Cardiac muscle cell (in vitro differentiated cells and primary cell): ENCODE measurements around the gene CALHM3. TPM values are rescaled to one million over a fixed set of nuclear protein-coding genes. Genes with fewer than 3 reads are reported as not detected.

Experiments used
- DNase-seq, 2 donors: peaks; one replicate each; pipeline versions ENCODE4 v3.0.0 to v3.0.0-alpha.2; 2010 to 2017; ENCODE audit warnings: low read depth in 1 of 2, low spot score in 1 of 2
- H3K27ac ChIP-seq: fragments of 200-600 bp; sonication (generic); 2 replicates; pipeline ENCODE4 v1.5.1; 2016
- H3K27me3 ChIP-seq: fragments of 200-600 bp; sonication (generic); 2 replicates; pipeline ENCODE4 v1.6.0; 2016; ENCODE audit warnings: control low read depth
- H3K36me3 ChIP-seq: fragments of 200-600 bp; sonication (generic); 2 replicates; pipeline ENCODE4 v1.5.1; 2016; ENCODE audit warnings: control low read depth
- H3K4me1 ChIP-seq: fragments of 200-600 bp; sonication (generic); 2 replicates; pipeline ENCODE4 v1.8.1; 2017; ENCODE audit warnings: low read depth, mild to moderate bottlenecking, mixed run types
- H3K4me3 ChIP-seq: fragments of 200-600 bp; sonication (generic); 2 replicates; pipeline ENCODE4 v1.5.1; 2016; ENCODE audit warnings: mild to moderate bottlenecking
- H3K9me3 ChIP-seq: fragments of 200-600 bp; sonication (generic); 2 replicates; pipeline ENCODE4 v1.5.1; 2017; ENCODE audit warnings: low read depth, mild to moderate bottlenecking, control low read depth
- polyA plus RNA-seq: library from polyadenylated mRNA; unstranded; fragments of >200 nt; fragmentation: Nextera tagmentation; extraction: Ambion mirVana; gene quantifications from 2 replicates; pipeline ENCODE4 v1.2.1, GENCODE V29; 2016
- total RNA-seq: library from RNA; depleted of rRNA; stranded (reverse); fragments of >200 nt; gene quantifications from 2 replicates; pipeline ENCODE4 v1.2.3, GENCODE V29; 2016
- TF ChIP-seq, protein P1 (sequence below): IDR thresholded peaks from 2 replicates; pipeline ENCODE4 v1.5.1; 2012; ENCODE audit warnings: low read depth, mild to moderate bottlenecking, low read length

Gene CALHM3
- total and polyA plus RNA-seq, 2 experiments from 2014 or later: not detected

- Histone ChIP-seq H3K36me3 (no peaks in the 10 kb centered on the region), H3K4me1 (no peaks in the 10 kb centered on the region), H3K9me3 (no peaks in the 10 kb centered on the region), H3K4me3 (no peak overlapping the region), H3K27me3 (no peaks in the 10 kb centered on the region), H3K27ac (no peak overlapping the region)
- TF ChIP-seq, protein P1, sequence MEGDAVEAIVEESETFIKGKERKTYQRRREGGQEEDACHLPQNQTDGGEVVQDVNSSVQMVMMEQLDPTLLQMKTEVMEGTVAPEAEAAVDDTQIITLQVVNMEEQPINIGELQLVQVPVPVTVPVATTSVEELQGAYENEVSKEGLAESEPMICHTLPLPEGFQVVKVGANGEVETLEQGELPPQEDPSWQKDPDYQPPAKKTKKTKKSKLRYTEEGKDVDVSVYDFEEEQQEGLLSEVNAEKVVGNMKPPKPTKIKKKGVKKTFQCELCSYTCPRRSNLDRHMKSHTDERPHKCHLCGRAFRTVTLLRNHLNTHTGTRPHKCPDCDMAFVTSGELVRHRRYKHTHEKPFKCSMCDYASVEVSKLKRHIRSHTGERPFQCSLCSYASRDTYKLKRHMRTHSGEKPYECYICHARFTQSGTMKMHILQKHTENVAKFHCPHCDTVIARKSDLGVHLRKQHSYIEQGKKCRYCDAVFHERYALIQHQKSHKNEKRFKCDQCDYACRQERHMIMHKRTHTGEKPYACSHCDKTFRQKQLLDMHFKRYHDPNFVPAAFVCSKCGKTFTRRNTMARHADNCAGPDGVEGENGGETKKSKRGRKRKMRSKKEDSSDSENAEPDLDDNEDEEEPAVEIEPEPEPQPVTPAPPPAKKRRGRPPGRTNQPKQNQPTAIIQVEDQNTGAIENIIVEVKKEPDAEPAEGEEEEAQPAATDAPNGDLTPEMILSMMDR: no peak
- no peak for DNase-seq
These were observed 22.9 kb downstream of the CALHM3 start for GRCh38 chr10:103456074-103456660.

- DNase-seq: no peak
- Histone ChIP-seq H3K36me3 (no peaks in the 10 kb centered on the region), H3K9me3 (no peaks in the 10 kb centered on the region), H3K4me3 (no peak overlapping the region), H3K27me3 (no peaks in the 10 kb centered on the region), H3K27ac (no peak overlapping the region), H3K4me1 (no peaks in the 10 kb centered on the region)
- TF ChIP-seq, protein P1: no peak
These were observed 23.8 kb downstream of the CALHM3 start for GRCh38 chr10:103455235-103455634.

GRCh38 chr10:103454026-103454425 lies 25.0 kb downstream of the CALHM3 start:
- no peak overlapping the region for H3K4me3 ChIP-seq
- H3K27ac ChIP-seq: no peak overlapping the region
- H3K36me3 ChIP-seq: no peaks in the 10 kb centered on the region
- H3K4me1 ChIP-seq: no peaks in the 10 kb centered on the region
- DNase-seq: no peak
- no peaks in the 10 kb centered on the region for H3K27me3 ChIP-seq
- H3K9me3 ChIP-seq: no peaks in the 10 kb centered on the region
- TF ChIP-seq, protein P1: no peak

- TF ChIP-seq, protein P1: no peak
- Histone ChIP-seq H3K36me3 (no peaks in the 10 kb centered on the region), H3K4me1 (no peaks in the 10 kb centered on the region), H3K27me3 (no peaks in the 10 kb centered on the region), H3K27ac (no peak overlapping the region), H3K4me3 (peak overlapping the region; percentile 16), H3K9me3 (no peaks in the 10 kb centered on the region)
- no peak for DNase-seq
These were observed 26.4 kb downstream of the CALHM3 start for GRCh38 chr10:103452506-103453230.

DNA sequence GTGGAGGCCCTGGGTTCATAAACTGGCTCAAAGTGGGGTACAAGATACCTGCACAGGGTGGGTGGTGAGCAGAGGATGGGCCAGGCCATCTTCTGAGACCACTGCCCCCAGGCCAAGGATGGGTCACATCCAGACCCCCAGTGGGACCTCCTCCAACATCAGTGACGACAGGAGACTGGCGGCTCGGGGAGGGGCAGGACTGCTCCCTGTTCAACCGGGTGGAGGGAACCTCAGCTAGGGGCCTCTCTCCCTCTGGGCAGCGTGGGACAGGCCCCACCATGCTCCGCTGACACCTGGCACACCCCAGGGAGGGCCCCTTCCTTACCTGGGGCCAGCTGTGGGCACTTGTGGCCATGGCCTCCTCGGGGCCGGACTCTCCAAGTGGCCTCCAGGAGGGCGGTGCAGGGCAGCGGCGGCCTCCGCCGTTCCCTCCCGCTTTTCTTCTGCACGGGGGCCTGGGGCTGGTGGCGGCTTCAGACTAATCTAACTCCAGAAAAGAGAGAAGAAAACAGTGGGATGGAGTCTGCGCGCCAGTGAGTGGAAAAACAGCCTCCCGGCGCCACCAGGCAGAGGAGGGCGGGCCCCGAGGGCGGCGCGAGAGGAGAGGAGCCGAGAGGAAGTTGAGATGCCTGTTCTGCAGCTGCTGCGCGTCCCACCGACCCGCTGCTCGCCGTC lies 27.1 kb downstream of the CALHM3 start, which contains the start of gene CALHM2:
Gene CALHM2 (minus strand): TSS at position 540 of the 675 bp plus-strand sequence. CDS start 2,429 bp downstream, outside the sequence.
- TF ChIP-seq, protein P1: no peak
- Histone ChIP-seq H3K27ac (no peak within 1 kb of the TSS), H3K9me3 (no peaks in the 10 kb centered on the region), H3K27me3 (no peaks in the 10 kb centered on the region), H3K4me1 (no peaks in the 10 kb centered on the region), H3K4me3 (peak within 1 kb of the TSS; percentile 16), H3K36me3 (no peaks in the 10 kb centered on the region)
- DNase-seq: peak; percentile 68 to 70
